GM20000 (cell line): Measurements from ENCODE around the gene LATS1.

ENCODE experiments used
- DNase-seq: peaks from one replicate; pipeline ENCODE4 v3.0.0; 2012; ENCODE audit warnings: low spot score
- TF ChIP-seq, protein P1 (sequence below): IDR thresholded peaks from 2 replicates; pipeline ENCODE4 v1.5.1; 2012; ENCODE audit warnings: mild to moderate bottlenecking, control low read depth; ENCODE audit errors: extremely low read depth, missing control alignments

The LATS1 gene

DNA sequence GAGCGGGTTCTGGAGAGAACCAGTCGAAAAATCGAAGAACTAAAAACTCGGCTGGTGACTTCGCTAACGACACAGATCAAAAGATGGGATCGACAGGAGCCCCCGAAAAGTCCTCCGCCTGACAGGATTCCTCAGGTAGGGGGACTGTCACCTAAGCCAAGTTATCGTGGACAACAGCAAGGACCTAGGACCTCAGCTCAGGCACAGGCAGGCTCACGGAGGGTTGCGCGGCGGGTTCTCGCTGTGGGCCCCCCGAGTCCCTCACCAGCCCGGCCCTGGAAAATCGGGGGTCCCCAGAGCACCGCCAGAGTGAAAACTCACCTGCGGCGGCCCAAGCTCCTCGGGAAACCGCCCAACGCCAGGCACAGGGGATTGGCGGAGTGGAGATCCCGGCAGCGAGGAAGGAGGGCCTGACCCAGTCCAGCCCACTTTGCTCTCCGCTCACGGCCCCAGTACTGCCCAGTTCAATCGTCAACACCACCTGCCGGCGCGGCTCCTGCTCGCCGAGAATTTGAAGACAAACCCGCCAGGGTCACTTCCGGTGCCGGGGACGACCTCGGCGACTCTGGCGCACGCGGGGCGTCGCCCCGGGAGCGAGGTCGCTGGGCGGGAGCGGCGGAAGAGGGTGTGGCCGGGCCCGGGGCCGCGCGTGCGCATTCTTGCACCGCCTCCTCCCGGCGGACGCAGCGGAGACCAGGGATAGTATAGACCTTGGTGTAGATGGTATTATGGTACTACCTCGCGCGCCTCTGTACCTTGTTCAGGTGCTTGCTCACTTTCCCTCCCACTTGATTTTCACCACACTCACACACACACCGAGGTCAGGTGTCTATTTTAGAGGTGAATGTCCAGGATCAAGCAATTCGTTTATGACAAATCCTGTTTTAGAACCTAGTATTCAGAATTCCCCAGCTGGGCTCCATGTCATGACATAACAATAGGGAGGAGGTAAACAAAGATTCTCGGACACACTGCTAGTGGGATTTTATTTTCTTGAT is 69.5 kb downstream of the LATS1 start, which contains the start of gene KATNA1:
KATNA1 (minus strand) TSS at position 567 of the 998 bp plus-strand sequence. CDS start 10,167 bp downstream, outside the sequence.
- TF ChIP-seq, protein P1, sequence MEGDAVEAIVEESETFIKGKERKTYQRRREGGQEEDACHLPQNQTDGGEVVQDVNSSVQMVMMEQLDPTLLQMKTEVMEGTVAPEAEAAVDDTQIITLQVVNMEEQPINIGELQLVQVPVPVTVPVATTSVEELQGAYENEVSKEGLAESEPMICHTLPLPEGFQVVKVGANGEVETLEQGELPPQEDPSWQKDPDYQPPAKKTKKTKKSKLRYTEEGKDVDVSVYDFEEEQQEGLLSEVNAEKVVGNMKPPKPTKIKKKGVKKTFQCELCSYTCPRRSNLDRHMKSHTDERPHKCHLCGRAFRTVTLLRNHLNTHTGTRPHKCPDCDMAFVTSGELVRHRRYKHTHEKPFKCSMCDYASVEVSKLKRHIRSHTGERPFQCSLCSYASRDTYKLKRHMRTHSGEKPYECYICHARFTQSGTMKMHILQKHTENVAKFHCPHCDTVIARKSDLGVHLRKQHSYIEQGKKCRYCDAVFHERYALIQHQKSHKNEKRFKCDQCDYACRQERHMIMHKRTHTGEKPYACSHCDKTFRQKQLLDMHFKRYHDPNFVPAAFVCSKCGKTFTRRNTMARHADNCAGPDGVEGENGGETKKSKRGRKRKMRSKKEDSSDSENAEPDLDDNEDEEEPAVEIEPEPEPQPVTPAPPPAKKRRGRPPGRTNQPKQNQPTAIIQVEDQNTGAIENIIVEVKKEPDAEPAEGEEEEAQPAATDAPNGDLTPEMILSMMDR: no peak
- DNase-seq: peak; percentile 95

- TF ChIP-seq, protein P1: no peak
- DNase-seq: no peak
Measured at GRCh38 chr6:149646599-149646998, 71.3 kb downstream of the LATS1 start.

- TF ChIP-seq, protein P1: no peak
- no peak for DNase-seq
Measured at GRCh38 chr6:149642829-149643580, 74.9 kb downstream of the LATS1 start.

- no peak for DNase-seq
Measured at GRCh38 chr6:149636124-149636523, 81.8 kb downstream of the LATS1 start.

GRCh38 chr6:149634315-149634714 is 83.6 kb downstream of the LATS1 start:
- DNase-seq: no peak
- TF ChIP-seq, protein P1: no peak

More at GRCh38 chr6:149636124-149636523, 81.8 kb downstream of the LATS1 start:
- TF ChIP-seq, protein P1: no peak

- TF ChIP-seq, protein P1: no peak
Measured at GRCh38 chr6:149628875-149629510, 88.9 kb downstream of the LATS1 start.

More at GRCh38 chr6:149628875-149629510, 88.9 kb downstream of the LATS1 start:
- no peak for DNase-seq
